ENCODE data around the gene BBLN. TPM values are rescaled to one million over a fixed set of nuclear protein-coding genes. Genes with fewer than 3 reads are reported as not detected.
"Not testable (repeated sequence)": the region's sequence is repeated elsewhere in the genome, so short reads cannot be mapped to it uniquely, and the experiment has no call there.

Gene BBLN
- total RNA-seq, 1 experiment from 2014 or later = 41.9 TPM

- BruUV-seq (replicated peaks); H3K9me3 ChIP-seq (ENCODE audit: low read depth, low read length, poor library complexity, severe bottlenecking); H3K4me1 ChIP-seq (ENCODE audit: insufficient read depth, low read length, poor library complexity, severe bottlenecking); H3K4me3 ChIP-seq (ENCODE audit: low read depth, low read length, poor library complexity, severe bottlenecking); intact Hi-C loops (cut with micrococcal nuclease; ENCODE audit: unreplicated experiment); POLR2A ChIA-PET (ENCODE audit: low non-redundant PET); H3K27me3 ChIP-seq (replicated peaks; ENCODE audit: insufficient read depth, low read depth, low read length, poor library complexity); H3K27ac ChIP-seq (ENCODE audit: low read depth, low read length, poor library complexity, severe bottlenecking): not testable (repeated sequence)
- CTCF ChIA-PET = interaction anchor here (0.7 kb wide), 2 partner anchors 113 to 239 kb away, joined by 3 read pairs; no protein-coding TSS in a partner anchor
- TF ChIP-seq CTCF (conservative IDR thresholded peaks at IDR 0.05; ENCODE audit: low read depth, low read length) = peak; percentile 43
- peaks cover 39% of the 10 kb centered on the region for H3K36me3 ChIP-seq (ENCODE audit: insufficient read depth, low read length, poor library complexity, severe bottlenecking)
- DNase-seq (ENCODE audit: low spot score) = peak; percentile 74
Measured at GRCh38 chr9:128181480-128181879, 21.4 kb downstream of the BBLN start.

- CTCF ChIA-PET = no interaction called here
- intact Hi-C loops (cut with micrococcal nuclease; ENCODE audit: unreplicated experiment) = no loop called here
- POLR2A ChIA-PET (ENCODE audit: low non-redundant PET) = no interaction called here
- no peaks in the 10 kb centered on the region for H3K4me1 ChIP-seq (ENCODE audit: insufficient read depth, low read length, poor library complexity, severe bottlenecking)
- DNase-seq (ENCODE audit: low spot score) = no peak
- peaks cover 41% of the 10 kb centered on the region for H3K36me3 ChIP-seq (ENCODE audit: insufficient read depth, low read length, poor library complexity, severe bottlenecking)
- H3K4me3 ChIP-seq (ENCODE audit: low read depth, low read length, poor library complexity, severe bottlenecking) = no peak overlapping the region
- no peaks in the 10 kb centered on the region for H3K27me3 ChIP-seq (replicated peaks; ENCODE audit: insufficient read depth, low read depth, low read length, poor library complexity)
- H3K9me3 ChIP-seq (ENCODE audit: low read depth, low read length, poor library complexity, severe bottlenecking) = no peaks in the 10 kb centered on the region
- H3K27ac ChIP-seq (ENCODE audit: low read depth, low read length, poor library complexity, severe bottlenecking) = no peak overlapping the region
- no peak for TF ChIP-seq EZH2 (IDR thresholded peaks at IDR 0.05; ENCODE audit: borderline replicate concordance, low read depth, low read length, poor library complexity, severe bottlenecking)
- TF ChIP-seq CTCF (conservative IDR thresholded peaks at IDR 0.05; ENCODE audit: low read depth, low read length) = no peak
- BruUV-seq (replicated peaks) = no TSS peak
Measured at GRCh38 chr9:128182893-128183588, 23.0 kb downstream of the BBLN start.

GRCh38 chr9:128185979-128186965 is 26.2 kb downstream of the BBLN start:
- POLR2A ChIA-PET (ENCODE audit: low non-redundant PET) = no interaction called here

More at GRCh38 chr9:128185979-128186965, 26.2 kb downstream of the BBLN start:
- no peak overlapping the region for H3K27ac ChIP-seq (ENCODE audit: low read depth, low read length, poor library complexity, severe bottlenecking)
- peaks cover 8% of the 10 kb centered on the region for H3K4me1 ChIP-seq (ENCODE audit: insufficient read depth, low read length, poor library complexity, severe bottlenecking)
- DNase-seq (ENCODE audit: low spot score) = no peak
- H3K36me3 ChIP-seq (ENCODE audit: insufficient read depth, low read length, poor library complexity, severe bottlenecking) = peaks cover 31% of the 10 kb centered on the region
- CTCF ChIA-PET = no interaction called here
- no peak overlapping the region for H3K4me3 ChIP-seq (ENCODE audit: low read depth, low read length, poor library complexity, severe bottlenecking)
- no TSS peak for BruUV-seq (replicated peaks)
- H3K27me3 ChIP-seq (replicated peaks; ENCODE audit: insufficient read depth, low read depth, low read length, poor library complexity) = no peaks in the 10 kb centered on the region
- intact Hi-C loops (cut with micrococcal nuclease; ENCODE audit: unreplicated experiment) = no loop called here
- no peaks in the 10 kb centered on the region for H3K9me3 ChIP-seq (ENCODE audit: low read depth, low read length, poor library complexity, severe bottlenecking)
- no peak for TF ChIP-seq CTCF (conservative IDR thresholded peaks at IDR 0.05; ENCODE audit: low read depth, low read length)
- TF ChIP-seq EZH2 (IDR thresholded peaks at IDR 0.05; ENCODE audit: borderline replicate concordance, low read depth, low read length, poor library complexity, severe bottlenecking) = no peak
